ENCODE results near the gene LGALS1.

LGALS1 gene

DNA sequence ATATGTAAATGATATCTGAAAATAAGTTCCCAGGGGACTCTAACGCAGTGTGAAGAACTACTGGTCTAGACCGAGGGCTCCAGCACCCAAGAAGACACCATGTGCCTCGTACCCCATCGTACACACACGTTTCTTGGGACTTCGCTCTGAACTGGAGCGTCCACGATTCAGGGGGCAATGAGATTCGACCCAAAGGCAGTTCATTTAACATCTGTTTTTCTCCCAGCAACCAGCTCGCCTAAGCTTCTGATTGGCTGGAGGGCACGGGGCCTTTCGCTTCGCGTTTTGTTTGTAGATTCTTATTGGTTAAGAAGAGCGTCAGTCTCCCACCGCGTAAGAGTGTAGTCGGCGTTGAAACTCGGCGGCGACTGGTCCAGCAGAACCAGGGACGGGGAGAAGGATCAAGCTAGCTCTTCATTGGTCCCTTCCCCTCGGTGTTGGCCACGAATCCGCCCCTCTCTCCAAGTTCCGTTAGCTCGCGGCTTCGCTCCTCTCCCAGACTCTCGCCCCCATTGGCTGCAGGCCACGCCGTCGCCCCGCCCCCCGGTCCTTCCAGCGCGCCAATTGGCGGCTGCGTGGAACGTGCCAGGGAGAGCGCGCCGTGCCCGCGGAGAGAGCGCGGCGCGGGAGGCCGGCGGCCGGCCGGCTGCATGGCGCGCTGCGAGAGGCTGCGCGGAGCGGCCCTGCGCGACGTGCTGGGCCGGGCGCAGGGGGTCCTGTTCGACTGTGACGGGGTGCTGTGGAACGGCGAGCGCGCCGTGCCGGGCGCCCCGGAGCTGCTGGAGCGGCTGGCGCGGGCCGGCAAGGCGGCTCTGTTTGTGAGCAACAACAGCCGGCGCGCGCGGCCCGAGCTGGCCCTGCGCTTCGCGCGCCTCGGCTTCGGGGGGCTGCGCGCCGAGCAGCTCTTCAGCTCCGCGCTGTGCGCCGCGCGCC, 17.0 kb upstream of the LGALS1 start, which contains the start of gene PDXP:
Gene PDXP, plus strand, starts transcription at position 591 of the 933 bp plus-strand sequence. Its CDS starts 60 bp downstream, at position 651.
- Histone ChIP-seq H3K27me3 (replicated peaks; ENCODE audit: control insufficient read depth, insufficient read depth, low read length) (no peaks in the 10 kb centered on the region), H3K4me3 (replicated peaks; ENCODE audit: low read depth, low read length) (peak within 1 kb of the TSS; percentile 91), H3K36me3 (ENCODE audit: control insufficient read depth, insufficient read depth, low read length) (peaks cover 2% of the 10 kb centered on the region)
- peak; percentile 99 for DNase-seq (ENCODE audit: extremely low read depth, insufficient read length)
- TF ChIP-seq, protein P1, sequence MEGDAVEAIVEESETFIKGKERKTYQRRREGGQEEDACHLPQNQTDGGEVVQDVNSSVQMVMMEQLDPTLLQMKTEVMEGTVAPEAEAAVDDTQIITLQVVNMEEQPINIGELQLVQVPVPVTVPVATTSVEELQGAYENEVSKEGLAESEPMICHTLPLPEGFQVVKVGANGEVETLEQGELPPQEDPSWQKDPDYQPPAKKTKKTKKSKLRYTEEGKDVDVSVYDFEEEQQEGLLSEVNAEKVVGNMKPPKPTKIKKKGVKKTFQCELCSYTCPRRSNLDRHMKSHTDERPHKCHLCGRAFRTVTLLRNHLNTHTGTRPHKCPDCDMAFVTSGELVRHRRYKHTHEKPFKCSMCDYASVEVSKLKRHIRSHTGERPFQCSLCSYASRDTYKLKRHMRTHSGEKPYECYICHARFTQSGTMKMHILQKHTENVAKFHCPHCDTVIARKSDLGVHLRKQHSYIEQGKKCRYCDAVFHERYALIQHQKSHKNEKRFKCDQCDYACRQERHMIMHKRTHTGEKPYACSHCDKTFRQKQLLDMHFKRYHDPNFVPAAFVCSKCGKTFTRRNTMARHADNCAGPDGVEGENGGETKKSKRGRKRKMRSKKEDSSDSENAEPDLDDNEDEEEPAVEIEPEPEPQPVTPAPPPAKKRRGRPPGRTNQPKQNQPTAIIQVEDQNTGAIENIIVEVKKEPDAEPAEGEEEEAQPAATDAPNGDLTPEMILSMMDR (IDR thresholded peaks at IDR 0.05; ENCODE audit: insufficient read depth, low read length, poor library complexity, severe bottlenecking), result no peak

DNA sequence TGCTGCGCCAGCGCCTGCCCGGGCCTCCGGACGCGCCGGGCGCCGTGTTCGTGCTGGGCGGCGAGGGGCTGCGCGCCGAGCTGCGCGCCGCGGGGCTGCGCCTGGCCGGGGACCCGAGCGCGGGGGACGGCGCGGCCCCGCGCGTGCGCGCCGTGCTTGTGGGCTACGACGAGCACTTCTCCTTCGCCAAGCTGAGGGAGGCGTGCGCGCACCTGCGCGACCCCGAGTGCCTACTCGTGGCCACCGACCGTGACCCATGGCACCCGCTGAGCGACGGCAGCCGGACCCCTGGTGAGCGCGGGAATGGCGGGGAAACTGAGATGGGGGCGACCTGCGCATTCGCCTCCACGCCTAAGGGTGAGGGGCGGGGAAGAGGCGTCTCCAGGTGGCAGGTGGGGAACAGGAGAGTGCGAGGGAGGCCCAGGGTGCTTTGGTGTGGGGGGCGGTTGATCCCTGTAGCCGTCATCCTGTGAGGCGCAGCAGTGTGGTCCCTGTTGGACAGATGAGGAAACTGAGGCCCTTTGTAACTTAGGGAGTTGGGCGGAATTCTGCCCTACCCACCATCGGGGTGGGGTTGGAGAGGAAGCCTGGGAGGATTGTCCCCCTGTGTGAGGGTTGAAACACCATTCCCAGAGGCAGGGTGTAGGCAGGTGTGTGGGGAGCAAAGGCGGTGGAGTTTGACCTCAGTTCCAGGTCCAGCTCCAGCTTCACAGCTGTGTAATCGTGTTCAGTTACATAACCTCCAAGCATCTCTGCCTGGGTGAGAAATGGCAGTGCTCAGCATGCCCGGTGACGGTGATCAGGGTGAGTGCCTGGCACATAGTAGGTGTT, 16.2 kb upstream of the LGALS1 start:
- peak; percentile 64 for DNase-seq (ENCODE audit: extremely low read depth, insufficient read length)
- H3K4me3 ChIP-seq (replicated peaks; ENCODE audit: low read depth, low read length), result peak overlapping the region; percentile 91
- peaks cover 2% of the 10 kb centered on the region for H3K36me3 ChIP-seq (ENCODE audit: control insufficient read depth, insufficient read depth, low read length)
- TF ChIP-seq, protein P1 (IDR thresholded peaks at IDR 0.05; ENCODE audit: insufficient read depth, low read length, poor library complexity, severe bottlenecking), result no peak
- H3K27me3 ChIP-seq (replicated peaks; ENCODE audit: control insufficient read depth, insufficient read depth, low read length), result no peaks in the 10 kb centered on the region

DNA sequence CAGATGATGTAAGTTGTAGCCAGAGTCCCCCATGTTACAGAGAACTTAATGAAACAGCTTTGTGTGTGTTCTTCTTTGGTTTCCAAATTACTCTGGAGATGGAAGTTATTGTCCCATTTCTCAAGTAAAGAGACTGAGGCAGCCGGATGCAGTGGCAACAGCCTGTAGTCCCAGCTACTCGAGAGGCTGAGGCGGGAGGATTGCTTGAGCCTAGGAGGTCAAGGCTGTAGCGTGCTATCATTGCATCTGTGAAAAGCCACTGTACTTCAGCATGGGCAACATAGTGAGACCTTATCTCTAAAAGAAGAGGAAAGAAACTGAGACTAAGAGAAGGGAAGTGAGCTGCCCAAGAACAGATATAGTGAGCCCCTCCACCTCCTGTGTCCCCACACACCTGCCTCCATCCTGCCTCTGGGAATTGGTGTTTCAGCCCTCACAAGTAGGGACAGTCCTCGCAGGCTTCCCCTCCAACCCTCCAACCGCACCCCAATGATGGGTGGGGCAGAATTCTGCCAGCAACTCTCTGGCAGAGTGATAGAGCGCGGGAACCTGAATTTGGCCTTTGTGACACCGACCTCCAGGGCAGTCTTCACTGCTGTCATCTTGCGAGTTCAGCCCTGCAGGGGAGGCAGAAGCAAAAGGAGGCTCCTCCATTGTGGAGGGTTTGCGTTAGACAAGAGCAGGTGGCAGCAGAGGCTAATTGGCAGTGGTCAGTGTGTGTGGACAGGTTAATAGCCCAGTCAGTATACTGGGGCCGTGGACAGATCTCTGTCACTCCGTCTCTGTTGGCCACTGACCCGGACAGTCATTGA, 15.3 kb upstream of the LGALS1 start:
- Histone ChIP-seq H3K36me3 (ENCODE audit: control insufficient read depth, insufficient read depth, low read length) (peaks cover 2% of the 10 kb centered on the region), H3K27me3 (replicated peaks; ENCODE audit: control insufficient read depth, insufficient read depth, low read length) (no peaks in the 10 kb centered on the region), H3K4me3 (replicated peaks; ENCODE audit: low read depth, low read length) (peak overlapping the region; percentile 91)
- DNase-seq (ENCODE audit: extremely low read depth, insufficient read length), result no peak
- TF ChIP-seq, protein P1 (IDR thresholded peaks at IDR 0.05; ENCODE audit: insufficient read depth, low read length, poor library complexity, severe bottlenecking), result no peak

DNA sequence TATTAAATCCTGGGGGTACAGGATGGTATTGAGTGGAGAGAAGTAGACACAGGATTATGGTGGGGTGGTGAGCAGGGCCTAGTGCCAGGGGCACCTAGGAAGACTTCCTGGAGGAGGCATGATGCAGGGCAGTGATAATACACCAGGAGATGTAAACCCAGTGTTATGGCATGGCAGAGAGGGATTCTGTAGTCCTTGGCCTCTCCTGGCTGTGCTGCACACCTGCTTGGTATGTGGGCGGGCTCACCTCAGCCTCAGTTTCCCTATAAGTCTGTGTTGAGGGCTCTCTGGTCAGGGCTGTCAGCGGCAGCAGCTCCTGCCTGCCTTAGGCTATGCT, 14.8 kb upstream of the LGALS1 start:
- Histone ChIP-seq H3K4me3 (replicated peaks; ENCODE audit: low read depth, low read length) (peak overlapping the region; percentile 91), H3K27me3 (replicated peaks; ENCODE audit: control insufficient read depth, insufficient read depth, low read length) (no peaks in the 10 kb centered on the region), H3K36me3 (ENCODE audit: control insufficient read depth, insufficient read depth, low read length) (peaks cover 4% of the 10 kb centered on the region)
- TF ChIP-seq, protein P1 (IDR thresholded peaks at IDR 0.05; ENCODE audit: insufficient read depth, low read length, poor library complexity, severe bottlenecking), result no peak
- DNase-seq (ENCODE audit: extremely low read depth, insufficient read length), result no peak

DNA sequence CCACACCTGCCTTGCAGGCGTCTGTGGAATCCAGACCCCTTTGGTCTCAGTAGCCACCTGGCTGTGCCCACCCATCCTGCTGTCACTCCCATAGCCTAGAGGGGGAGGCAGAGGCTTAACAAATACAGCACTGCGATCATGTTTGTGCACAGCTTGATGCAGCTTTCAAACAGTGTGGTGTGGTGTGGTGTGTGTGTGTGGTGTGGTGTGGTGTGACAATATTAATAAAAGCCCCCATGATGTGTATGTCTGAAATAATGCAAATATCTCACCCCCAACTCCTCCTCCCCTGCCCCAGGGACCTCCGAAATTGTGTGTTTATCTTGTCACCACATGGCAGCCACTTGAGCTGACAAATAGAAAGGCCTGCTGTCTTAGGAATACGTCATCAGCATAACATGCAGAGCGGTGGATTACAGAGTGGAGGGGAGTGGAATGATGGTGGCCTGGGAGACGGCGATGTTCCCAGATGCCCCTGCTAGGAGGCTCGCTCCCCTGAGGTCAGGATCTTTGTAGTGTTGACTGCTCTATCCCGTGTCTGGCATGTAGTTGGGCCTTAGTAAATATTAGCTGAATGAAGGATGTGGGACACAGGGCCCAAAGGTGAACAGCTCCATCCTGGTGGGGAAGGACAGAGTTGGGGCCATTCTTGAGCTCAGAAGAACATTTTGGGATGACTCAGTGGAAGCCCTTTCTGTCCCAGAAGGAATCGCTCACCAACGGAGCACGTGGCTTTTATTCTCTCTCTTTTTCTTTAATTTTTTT, 14.1 kb upstream of the LGALS1 start:
- Histone ChIP-seq H3K4me3 (replicated peaks; ENCODE audit: low read depth, low read length) (peak overlapping the region; percentile 91), H3K36me3 (ENCODE audit: control insufficient read depth, insufficient read depth, low read length) (peaks cover 10% of the 10 kb centered on the region), H3K27me3 (replicated peaks; ENCODE audit: control insufficient read depth, insufficient read depth, low read length) (no peaks in the 10 kb centered on the region)
- DNase-seq (ENCODE audit: extremely low read depth, insufficient read length), result no peak
- TF ChIP-seq, protein P1 (IDR thresholded peaks at IDR 0.05; ENCODE audit: insufficient read depth, low read length, poor library complexity, severe bottlenecking), result peak; percentile 45
